Spleen (tissue), 11 donors: ENCODE measurements around the gene OR8B4. TPM values are rescaled to one million over a fixed set of nuclear protein-coding genes. Genes with fewer than 3 reads are reported as not detected.
"Not testable (repeated sequence)": the region's sequence is repeated elsewhere in the genome, so short reads cannot be mapped to it uniquely, and the experiment has no call there.

Experiments used
- DNase-seq: peaks from one replicate; pipeline ENCODE4 v3.0.0-alpha.2; 2020
- H3K27ac ChIP-seq, 8 donors: fragments of 200-600 bp; sonication (generic) in 7 of 8; 1 replicate in 4 of 8; 2 replicates in 4 of 8; pipeline versions ENCODE4 v1.5.0 to v1.8.0; 2016 to 2021; ENCODE audit warnings: inconsistent platforms in 4 of 8, mild to moderate bottlenecking in 4 of 8, moderate library complexity in 1 of 8
- H3K27me3 ChIP-seq, 7 donors: fragments of 200-600 bp; sonication (generic) in 6 of 7; replicated peaks in 1 of 7; 1 replicate in 4 of 7; 2 replicates in 3 of 7; pipeline versions ENCODE4 v1.5.0 to v1.8.0; 2016 to 2021; ENCODE audit warnings: inconsistent platforms in 3 of 7, mild to moderate bottlenecking in 1 of 7
- H3K36me3 ChIP-seq, 6 donors: fragments of 200-600 bp; sonication (generic) in 5 of 6; 1 replicate in 4 of 6; 2 replicates in 2 of 6; pipeline versions ENCODE4 v1.5.0 to v1.8.0; 2016 to 2021; ENCODE audit warnings: inconsistent platforms in 2 of 6
- H3K4me1 ChIP-seq, 6 donors: fragments of 200-600 bp; sonication (generic) in 5 of 6; 1 replicate in 3 of 6; 2 replicates in 3 of 6; pipeline versions ENCODE4 v1.5.0 to v1.8.0; 2016 to 2021; ENCODE audit warnings: inconsistent platforms in 3 of 6
- H3K4me3 ChIP-seq, 8 donors: fragments of 200-600 bp; sonication (generic) in 7 of 8; 1 replicate in 4 of 8; 2 replicates in 4 of 8; pipeline versions ENCODE4 v1.5.0 to v1.8.0; 2016 to 2021; ENCODE audit warnings: inconsistent platforms in 4 of 8, mild to moderate bottlenecking in 4 of 8, moderate library complexity in 2 of 8
- H3K9me3 ChIP-seq, 8 donors: fragments of 200-600 bp; sonication (generic) in 7 of 8; 1 replicate in 4 of 8; 2 replicates in 4 of 8; pipeline versions ENCODE4 v1.5.0 to v1.8.0; 2016 to 2021; ENCODE audit warnings: inconsistent platforms in 4 of 8
- CTCF ChIP-seq, 11 experiments: fragments of 200-600 bp in 7 of 11; fragments of 450-650 bp in 4 of 11; sonication (generic) in 4 of 11; IDR thresholded peaks in 8 of 11; conservative IDR thresholded peaks in 3 of 11; 1 replicate in 7 of 11; 2 replicates in 4 of 11; pipeline versions ENCODE4 v1.4.0 to v1.8.0; 2016 to 2021; ENCODE audit warnings: antibody characterized with exemption in 11 of 11, inconsistent platforms in 4 of 11, mild to moderate bottlenecking in 1 of 11
- POLR2A ChIP-seq, 3 donors: fragments of 450-650 bp; IDR thresholded peaks; one replicate each; pipeline ENCODE4 v1.5.1; 2017; ENCODE audit warnings: antibody characterized with exemption in 3 of 3, mild to moderate bottlenecking in 1 of 3
- POLR2AphosphoS5 ChIP-seq, 3 donors: sonication (generic); formaldehyde crosslinking; IDR thresholded peaks; one replicate each; pipeline ENCODE4 v1.5.1; 2017; ENCODE audit warnings: antibody characterized with exemption in 3 of 3
- WGBS, 5 donors: extraction: QIAGEN DNeasy Blood & Tissue Kit in 3 of 5; methylation state at CpG; one replicate each; pipeline versions ENCODE4 v1.1.5 to v1.1.7; 2013 to 2018; 5-methylcytosine and 5-hydroxymethylcytosine counted together
- intact Hi-C: fragments of 100-400 bp; cut with DNase I; formaldehyde crosslinking; loops from one replicate; pipeline ENCODE4 v1.15.0; 2023; ENCODE audit warnings: low total_unique reads
- polyA plus RNA-seq, 3 donors: library from polyadenylated mRNA; stranded (reverse); fragments of 200-250 nt; gene quantifications; one replicate each; pipeline ENCODE4 v1.2.1, GENCODE V29; 2013
- total RNA-seq, 7 donors: library from RNA; depleted of rRNA in 3 of 7; stranded (reverse); fragments of >200 nt in 3 of 7; fragmentation: NEBNext Ultra II Directional in 4 of 7; extraction: Animal tissue kit (Norgen Biotek cat#: 25700) in 4 of 7; gene quantifications; one replicate each; pipeline versions ENCODE4 v1.1.0 to v1.2.1, GENCODE V29; 2016 to 2021
- donor health status: healthy with polysubstance abuse.
- donor health status: DM: no; HTN: no; CAD: no; lungs with moderate emphysema.
- donor health status: DM: no; HTN: no; CAD: no.
- donor health status: Bipolar disorder and iron deficiency.
- donor health status: healthy.
- donor health status: DM: no; HTN: no; CAD: no.
- donor health status: DM: yes; HTN: yes; CAD: no.

Gene OR8B4
- total and polyA plus RNA-seq, 10 donors = not detected

GRCh38 chr11:124460459-124460858, 35.8 kb upstream of the OR8B4 start:
- Histone ChIP-seq H3K36me3 (no peaks in the 10 kb centered on the region), H3K9me3 (peaks cover 0 to 7% (median 0%) of the 10 kb centered on the region in 8 donors), H3K4me1 (no peaks in the 10 kb centered on the region), H3K4me3 (no peak overlapping the region), H3K27me3 (peaks cover 0 to 12% (median 0%) of the 10 kb centered on the region in 7 donors), H3K27ac (no peak overlapping the region)
- no peak for DNase-seq
- no peak for TF ChIP-seq CTCF (IDR thresholded peaks at IDR 0.05 in 8 of 11, conservative IDR thresholded peaks at IDR 0.05 in 3 of 11)
- TF ChIP-seq POLR2AphosphoS5 (IDR thresholded peaks at IDR 0.05) = no peak
- TF ChIP-seq POLR2A (IDR thresholded peaks at IDR 0.05) = no peak
- intact Hi-C loops = no loop called here
- WGBS, 5 donors = 58 to 74% (median 63%) methylated on average over 1 of the region's 1 CpG

- H3K36me3 ChIP-seq, H3K9me3 ChIP-seq, H3K27me3 ChIP-seq, H3K27ac ChIP-seq, intact Hi-C loops, H3K4me1 ChIP-seq, DNase-seq, H3K4me3 ChIP-seq: not testable (repeated sequence)
- 88 to 95% (median 90%) methylated on average over 7 of the region's 7 CpGs for WGBS, 5 donors
These were observed 34.7 kb upstream of the OR8B4 start for GRCh38 chr11:124459379-124459778.

GRCh38 chr11:124454552-124454951, 29.9 kb upstream of the OR8B4 start:
- H3K36me3 ChIP-seq = no peaks in the 10 kb centered on the region
- 12 to 31% (median 22%) methylated on average over 2 of the region's 2 CpGs for WGBS, 5 donors
- TF ChIP-seq POLR2A (IDR thresholded peaks at IDR 0.05) = no peak
- TF ChIP-seq CTCF (IDR thresholded peaks at IDR 0.05 in 8 of 11, conservative IDR thresholded peaks at IDR 0.05 in 3 of 11) = no peak
- no peak for TF ChIP-seq POLR2AphosphoS5 (IDR thresholded peaks at IDR 0.05)
- peaks cover 0 to 10% (median 0%) of the 10 kb centered on the region in 8 donors for H3K9me3 ChIP-seq
- H3K4me1 ChIP-seq = no peaks in the 10 kb centered on the region
- no peak overlapping the region for H3K27ac ChIP-seq
- H3K4me3 ChIP-seq = no peak overlapping the region
- intact Hi-C loops = no loop called here
- H3K27me3 ChIP-seq = no peaks in the 10 kb centered on the region
- no peak for DNase-seq

- no peak for TF ChIP-seq POLR2A (IDR thresholded peaks at IDR 0.05)
- TF ChIP-seq CTCF (IDR thresholded peaks at IDR 0.05 in 8 of 11, conservative IDR thresholded peaks at IDR 0.05 in 3 of 11) = no peak
- no peak for TF ChIP-seq POLR2AphosphoS5 (IDR thresholded peaks at IDR 0.05)
These were observed 22.2 kb upstream of the OR8B4 start for GRCh38 chr11:124446916-124447315.

GRCh38 chr11:124445646-124446150, 21.0 kb upstream of the OR8B4 start, which contains the start of gene OR8B8:
Gene OR8B8, minus strand, starts transcription at chr11:124445696. Its CDS starts 4,611 bp downstream, at chr11:124441085.
- Histone ChIP-seq H3K4me1 (no peaks in the 10 kb centered on the region), H3K36me3 (no peaks in the 10 kb centered on the region), H3K9me3 (peaks cover 0 to 12% (median 0%) of the 10 kb centered on the region in 8 donors), H3K4me3 (no peak within 1 kb of the TSS), H3K27ac (no peak within 1 kb of the TSS), H3K27me3 (peaks cover 0 to 20% (median 0%) of the 10 kb centered on the region in 7 donors)
- intact Hi-C loops = no loop called here
- TF ChIP-seq POLR2A (IDR thresholded peaks at IDR 0.05) = no peak
- TF ChIP-seq CTCF (IDR thresholded peaks at IDR 0.05 in 8 of 11, conservative IDR thresholded peaks at IDR 0.05 in 3 of 11) = no peak
- TF ChIP-seq POLR2AphosphoS5 (IDR thresholded peaks at IDR 0.05) = no peak
- 88 to 100% (median 94%) methylated on average over 1 of the region's 1 CpG for WGBS, 5 donors
- no peak for DNase-seq

More at GRCh38 chr11:124446916-124447315, 22.2 kb upstream of the OR8B4 start:
- WGBS, 5 donors = 78 to 85% (median 80%) methylated on average over 1 of the region's 1 CpG
- no peaks in the 10 kb centered on the region for H3K36me3 ChIP-seq
- DNase-seq = no peak
- no peaks in the 10 kb centered on the region for H3K4me1 ChIP-seq
- intact Hi-C loops = no loop called here
- no peak overlapping the region for H3K27ac ChIP-seq
- no peak overlapping the region for H3K4me3 ChIP-seq
- peaks cover 0 to 13% (median 0%) of the 10 kb centered on the region in 7 donors for H3K27me3 ChIP-seq
- H3K9me3 ChIP-seq = peaks cover 0 to 12% (median 0%) of the 10 kb centered on the region in 8 donors
